Coronary artery (tissue), 2 donors: ENCODE data around the gene ZNF689.

Source experiments
- DNase-seq: peaks from one replicate; pipeline ENCODE4 v3.0.0-alpha.2; 2017; ENCODE audit warnings: low spot score
- H3K27ac ChIP-seq, 2 donors: fragments of 200-600 bp; sonication (generic); one replicate each; pipeline ENCODE4 v1.5.1; 2016 to 2019
- H3K4me3 ChIP-seq: fragments of 200-600 bp; sonication (generic); 2 replicates; pipeline ENCODE4 v1.5.1; 2016; ENCODE audit warnings: mild to moderate bottlenecking, moderate library complexity
- TF ChIP-seq, protein P1 (sequence below): fragments of 200-600 bp; sonication (generic); IDR thresholded peaks from one replicate; pipeline ENCODE4 v1.5.1; 2019; ENCODE audit warnings: antibody characterized with exemption

ZNF689 gene

DNA sequence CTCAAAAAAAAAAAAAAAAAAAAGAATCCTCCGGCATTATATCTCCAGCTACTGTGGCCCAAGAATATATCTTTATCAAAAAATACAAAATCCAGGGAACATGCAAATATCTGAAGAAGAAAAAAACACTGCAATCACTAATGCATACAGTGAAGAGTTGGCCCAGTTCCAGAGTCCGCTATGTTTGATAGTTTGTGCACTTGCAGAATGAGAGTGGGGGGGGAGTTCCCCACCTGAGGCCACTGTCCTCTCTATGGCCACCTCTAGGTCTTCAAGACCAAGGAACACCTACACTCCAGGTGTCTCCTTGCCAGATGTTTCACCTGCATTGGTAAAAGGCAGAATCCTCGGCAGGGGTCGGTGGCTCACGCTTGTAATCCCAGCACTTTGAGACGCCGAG lies 28.7 kb downstream of the ZNF689 start:
- no peak overlapping the region for H3K4me3 ChIP-seq
- TF ChIP-seq, protein P1, sequence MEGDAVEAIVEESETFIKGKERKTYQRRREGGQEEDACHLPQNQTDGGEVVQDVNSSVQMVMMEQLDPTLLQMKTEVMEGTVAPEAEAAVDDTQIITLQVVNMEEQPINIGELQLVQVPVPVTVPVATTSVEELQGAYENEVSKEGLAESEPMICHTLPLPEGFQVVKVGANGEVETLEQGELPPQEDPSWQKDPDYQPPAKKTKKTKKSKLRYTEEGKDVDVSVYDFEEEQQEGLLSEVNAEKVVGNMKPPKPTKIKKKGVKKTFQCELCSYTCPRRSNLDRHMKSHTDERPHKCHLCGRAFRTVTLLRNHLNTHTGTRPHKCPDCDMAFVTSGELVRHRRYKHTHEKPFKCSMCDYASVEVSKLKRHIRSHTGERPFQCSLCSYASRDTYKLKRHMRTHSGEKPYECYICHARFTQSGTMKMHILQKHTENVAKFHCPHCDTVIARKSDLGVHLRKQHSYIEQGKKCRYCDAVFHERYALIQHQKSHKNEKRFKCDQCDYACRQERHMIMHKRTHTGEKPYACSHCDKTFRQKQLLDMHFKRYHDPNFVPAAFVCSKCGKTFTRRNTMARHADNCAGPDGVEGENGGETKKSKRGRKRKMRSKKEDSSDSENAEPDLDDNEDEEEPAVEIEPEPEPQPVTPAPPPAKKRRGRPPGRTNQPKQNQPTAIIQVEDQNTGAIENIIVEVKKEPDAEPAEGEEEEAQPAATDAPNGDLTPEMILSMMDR, result no peak
- H3K27ac ChIP-seq, result no peak overlapping the region
- DNase-seq, result no peak

DNA sequence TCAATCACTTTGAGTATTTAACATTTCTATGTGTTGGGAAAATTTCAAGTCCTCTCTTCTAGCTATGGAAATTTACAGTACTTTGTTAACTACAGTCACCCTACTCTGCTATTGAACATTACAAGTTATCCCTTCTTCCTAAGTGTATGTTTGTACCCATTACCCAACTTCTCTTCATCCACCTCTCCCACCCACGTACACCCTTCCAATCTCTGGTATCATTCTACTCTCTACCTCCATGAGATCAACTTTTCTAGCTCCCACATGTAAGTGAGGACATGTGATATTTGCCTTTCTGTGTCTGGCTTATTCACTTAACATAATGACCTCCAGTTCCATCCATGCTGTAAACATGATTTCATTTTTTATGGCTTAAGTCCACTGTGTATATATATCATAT lies 35.5 kb downstream of the ZNF689 start:
- TF ChIP-seq, protein P1, result no peak
- DNase-seq, result no peak
- H3K4me3 ChIP-seq, result no peak overlapping the region
- H3K27ac ChIP-seq, result no peak overlapping the region

DNA sequence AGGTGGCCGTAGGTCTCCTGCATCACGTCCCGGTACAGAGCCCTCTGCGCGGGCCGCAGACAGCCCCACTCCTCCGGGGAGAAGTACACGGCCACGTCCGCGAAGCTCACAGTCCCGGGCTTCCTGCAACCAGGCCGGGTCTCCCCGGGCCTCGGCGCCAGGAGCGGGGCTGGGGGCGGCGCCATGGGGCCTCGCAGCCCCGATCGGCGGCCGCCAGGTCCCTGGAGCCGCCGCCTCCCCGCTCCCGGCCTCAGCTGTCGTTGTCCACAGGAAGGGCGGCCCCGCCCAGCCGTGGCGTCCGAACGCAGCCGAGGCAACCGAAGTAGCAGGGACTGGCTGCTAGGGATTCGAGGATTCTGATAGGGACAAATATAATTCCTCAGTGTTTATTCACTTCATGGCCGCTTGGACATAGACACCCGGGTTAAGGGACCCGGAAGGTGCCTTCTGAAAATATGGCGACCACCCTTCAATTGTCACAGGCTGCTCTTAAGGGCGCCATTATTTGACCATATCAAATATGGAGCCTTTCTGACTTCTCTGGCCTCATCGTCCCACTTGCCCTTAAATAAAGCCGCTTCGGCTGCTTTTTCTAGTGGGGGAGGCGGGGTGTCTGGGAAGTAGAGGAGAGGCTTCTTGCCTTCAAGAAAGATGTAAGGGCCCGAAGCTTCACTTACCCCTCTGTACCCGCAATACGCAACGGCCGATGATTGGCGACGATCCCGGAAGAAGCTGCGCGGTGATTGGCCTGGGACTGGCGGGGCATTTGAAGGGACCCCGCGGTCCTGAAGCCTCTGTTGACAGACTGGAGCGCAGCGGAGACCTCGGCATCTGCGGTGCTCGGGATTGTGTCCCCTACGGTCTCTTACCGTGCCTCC lies 38.5 kb downstream of the ZNF689 start, which contains the start of gene ZNF688:
Gene ZNF688 (minus strand): TSS at position 270 of the 878 bp plus-strand sequence. CDS start 85 bp downstream, at position 185.
- TF ChIP-seq, protein P1, result no peak
- Histone ChIP-seq H3K4me3 (peak within 1 kb of the TSS; percentile 94), H3K27ac (peak within 1 kb of the TSS; percentile 91 to 98)
- DNase-seq, result peak; percentile 98

DNA sequence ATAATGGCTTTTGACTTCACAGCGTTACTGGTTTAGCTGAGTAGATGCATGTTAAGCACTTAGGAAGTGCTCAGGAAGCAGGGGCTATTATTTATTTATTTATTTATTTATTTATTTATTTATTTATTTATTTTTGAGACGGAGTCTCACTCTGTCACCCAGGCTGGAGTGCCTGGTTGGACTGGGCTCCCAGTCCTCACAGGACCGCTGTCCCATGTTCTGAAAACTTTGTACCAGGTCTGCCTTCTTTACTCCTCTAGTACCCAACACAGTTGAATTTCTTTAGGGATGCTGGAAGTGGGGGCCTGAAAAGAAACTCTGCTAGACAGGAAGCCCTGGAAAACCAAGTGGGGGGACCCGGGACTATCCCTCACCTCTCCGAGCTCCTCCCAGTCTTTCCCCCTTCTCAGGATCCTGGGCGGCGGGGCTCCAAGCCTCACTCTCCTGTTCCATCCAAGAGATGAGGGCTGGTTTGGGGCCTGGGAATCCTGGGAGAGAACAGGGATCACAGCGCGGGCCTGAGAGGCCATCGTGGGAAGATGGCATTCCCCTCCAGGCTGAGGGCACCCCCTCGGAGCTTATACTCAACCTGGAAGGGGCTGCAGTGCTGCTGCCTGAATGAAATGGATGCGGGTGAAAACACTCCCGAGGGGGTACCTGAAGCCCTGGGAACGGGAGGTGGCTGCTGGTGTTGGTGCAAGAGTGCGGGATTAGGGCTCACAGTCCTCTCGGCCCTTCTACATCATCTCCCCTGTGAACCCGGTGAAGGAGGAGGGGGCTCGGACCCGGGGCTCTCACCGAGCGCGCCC lies 39.3 kb downstream of the ZNF689 start:
- Histone ChIP-seq H3K4me3 (peak overlapping the region; percentile 94), H3K27ac (peak overlapping the region; percentile 91 to 98)
- TF ChIP-seq, protein P1, result no peak
- DNase-seq, result no peak

DNA sequence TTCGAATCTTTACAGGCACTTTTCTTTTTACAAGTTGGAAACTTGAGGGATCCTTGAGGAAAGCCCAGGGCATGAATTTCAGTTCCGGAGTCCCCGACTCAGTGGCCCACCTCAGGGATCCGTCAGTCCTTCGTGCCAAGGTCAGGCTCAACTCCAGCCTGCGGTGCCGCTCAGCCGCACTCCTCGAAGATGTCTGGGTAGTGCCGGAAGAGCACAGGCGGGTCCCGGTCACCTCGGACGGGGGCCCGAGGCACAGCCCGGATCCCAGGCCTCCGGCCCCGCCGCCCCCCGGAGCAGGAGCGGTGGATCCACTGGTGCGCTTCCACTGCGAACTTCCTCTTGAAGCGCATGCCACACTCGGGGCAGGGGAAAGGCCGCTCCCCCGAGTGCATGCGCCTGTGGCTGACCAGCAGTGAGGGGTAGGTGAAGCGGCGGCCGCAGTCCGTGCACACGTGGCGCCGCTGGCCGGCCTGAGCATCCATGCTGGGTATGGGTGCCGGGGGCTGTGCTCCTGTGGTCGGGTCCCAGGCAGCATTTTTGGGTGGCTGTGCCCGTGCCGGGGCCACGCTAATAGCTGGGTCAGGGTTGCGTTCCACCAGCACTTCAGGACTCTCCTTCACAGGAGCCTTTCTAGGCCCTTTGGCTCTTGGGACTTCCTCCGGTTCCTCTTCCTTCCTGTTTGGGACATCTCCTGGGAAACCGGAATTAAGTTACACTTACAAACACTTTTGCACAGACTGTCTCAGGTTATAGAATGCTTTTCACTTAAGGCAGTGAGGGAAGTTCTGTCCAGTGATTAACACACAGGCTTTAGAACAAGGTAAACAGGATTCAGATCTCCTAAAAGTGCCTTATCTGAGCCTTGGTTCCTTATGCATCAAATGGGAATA lies 40.2 kb downstream of the ZNF689 start:
- no peak for DNase-seq
- TF ChIP-seq, protein P1, result no peak
- peak overlapping the region; percentile 91 to 98 for H3K27ac ChIP-seq

DNA sequence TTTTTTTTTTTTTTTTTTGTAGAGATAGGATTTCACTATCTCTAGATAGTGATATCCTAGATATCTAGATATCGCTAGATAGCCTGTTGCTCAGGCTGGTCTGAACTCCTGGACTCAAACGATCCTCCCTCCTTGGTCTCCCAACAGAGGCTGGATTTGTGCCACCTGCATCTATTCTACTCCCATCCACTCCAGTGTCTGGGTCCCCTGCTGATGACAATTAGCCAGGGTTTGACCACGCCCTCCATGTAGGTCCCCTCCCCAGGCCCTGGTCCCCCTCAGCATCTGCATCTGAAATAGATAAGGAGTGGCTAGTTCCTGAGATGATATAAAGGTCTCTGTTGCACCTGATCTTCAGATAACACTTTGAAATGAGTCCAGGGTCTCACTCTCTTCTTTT lies 40.9 kb downstream of the ZNF689 start:
- TF ChIP-seq, protein P1, result no peak
- no peak overlapping the region for H3K27ac ChIP-seq
- no peak for DNase-seq
- no peak overlapping the region for H3K4me3 ChIP-seq

More for the DNA sequence above, 40.2 kb downstream of the ZNF689 start:
- H3K4me3 ChIP-seq, result peak overlapping the region; percentile 94
